ENCODE data around the gene UGCG.
"Not testable (repeated sequence)": the region's sequence is repeated elsewhere in the genome, so short reads cannot be mapped to it uniquely, and the experiment has no call there.

UGCG gene

GRCh38 chr9:111891910-111892499 lies 4.6 kb upstream of the UGCG start:
- DNase-seq, result peak in 2 of 4 experiments; percentile 17 to 18

GRCh38 chr9:111896942-111897600 lies 457 bp downstream of the UGCG start:
- peak in 3 of 4 experiments; percentile 26 to 52 (median 34) for DNase-seq

- peak; percentile 13 to 58 (median 33) for DNase-seq
These were observed 1.1 kb downstream of the UGCG start for GRCh38 chr9:111897601-111898137.

- no peak for DNase-seq
These were observed 1.9 kb downstream of the UGCG start for GRCh38 chr9:111898331-111899096.

- DNase-seq, result no peak
These were observed 3.7 kb downstream of the UGCG start for GRCh38 chr9:111900151-111900857.

GRCh38 chr9:111900858-111901612 lies 4.4 kb downstream of the UGCG start:
- DNase-seq, result no peak

GRCh38 chr9:111902391-111903139 lies 6.0 kb downstream of the UGCG start:
- no peak for DNase-seq

GRCh38 chr9:111903535-111903934 lies 6.9 kb downstream of the UGCG start:
- DNase-seq, result not testable (repeated sequence)

- no peak for DNase-seq
These were observed 7.4 kb downstream of the UGCG start for GRCh38 chr9:111904026-111904425.

GRCh38 chr9:111904891-111905291 lies 8.3 kb downstream of the UGCG start:
- no peak for DNase-seq

GRCh38 chr9:111907147-111907546 lies 10.5 kb downstream of the UGCG start:
- no peak for DNase-seq

GRCh38 chr9:111909444-111909843 lies 12.8 kb downstream of the UGCG start:
- DNase-seq, result peak; percentile 42 to 71 (median 68)

GRCh38 chr9:111910428-111910827 lies 13.8 kb downstream of the UGCG start:
- no peak for DNase-seq

- DNase-seq, result peak in 1 of 4 experiments; percentile 31
These were observed 16.5 kb downstream of the UGCG start for GRCh38 chr9:111913159-111913558.

GRCh38 chr9:111914749-111915424 lies 18.3 kb downstream of the UGCG start:
- peak in 1 of 4 experiments; percentile 26 for DNase-seq

GRCh38 chr9:111915425-111915758 lies 18.8 kb downstream of the UGCG start:
- no peak for DNase-seq

GRCh38 chr9:111916234-111916645 lies 19.6 kb downstream of the UGCG start:
- peak in 2 of 4 experiments; percentile 26 to 30 for DNase-seq

GRCh38 chr9:111917201-111917600 lies 20.6 kb downstream of the UGCG start:
- no peak for DNase-seq

- no peak for DNase-seq
These were observed 21.4 kb downstream of the UGCG start for GRCh38 chr9:111917980-111918379.

GRCh38 chr9:111919875-111920274 lies 23.3 kb downstream of the UGCG start:
- no peak for DNase-seq

- no peak for DNase-seq
These were observed 23.9 kb downstream of the UGCG start for GRCh38 chr9:111920531-111920930.

Data from suppressor macrophage (primary cell).